Peyer's patch (tissue), 4 donors: Measurements from ENCODE around the gene HES4. TPM values are rescaled to one million over a fixed set of nuclear protein-coding genes. Genes with fewer than 3 reads are reported as not detected.
A peak's percentile ranks its signal among the peaks of the same experiment; 100 is the strongest.

Experiments
- DNase-seq, 3 donors: peaks; one replicate each; pipeline ENCODE4 v3.0.0-alpha.2; 2017 to 2019
- H3K27ac ChIP-seq, 4 donors: fragments of 200-600 bp; sonication (generic); one replicate each; pipeline ENCODE4 v1.5.1; 2016 to 2019
- H3K27me3 ChIP-seq, 2 donors: fragments of 200-600 bp; sonication (generic); one replicate each; pipeline ENCODE4 v1.5.1; 2019
- H3K36me3 ChIP-seq, 3 donors: fragments of 200-600 bp; sonication (generic); one replicate each; pipeline ENCODE4 v1.5.1; 2016 to 2019
- H3K4me1 ChIP-seq, 4 donors: fragments of 200-600 bp; sonication (generic); one replicate each; pipeline ENCODE4 v1.5.1; 2016 to 2019
- H3K4me3 ChIP-seq, 4 donors: fragments of 200-600 bp; sonication (generic); 1 replicate in 3 of 4; 2 replicates in 1 of 4; pipeline ENCODE4 v1.5.1; 2016 to 2019; ENCODE audit warnings: mild to moderate bottlenecking in 1 of 4
- H3K9me3 ChIP-seq, 4 donors: fragments of 200-600 bp; sonication (generic); one replicate each; pipeline ENCODE4 v1.5.1; 2016 to 2019; ENCODE audit warnings: mild to moderate bottlenecking in 1 of 4
- POLR2A ChIP-seq, 2 donors: fragments of 450-650 bp; IDR thresholded peaks; one replicate each; pipeline ENCODE4 v1.5.1; 2017; ENCODE audit warnings: antibody characterized with exemption in 2 of 2, mild to moderate bottlenecking in 2 of 2, moderate library complexity in 2 of 2
- total RNA-seq, 4 donors: library from RNA; depleted of rRNA; stranded (reverse); fragments of >200 nt; gene quantifications; one replicate each; pipeline ENCODE4 v1.1.0, GENCODE V29; 2016
- TF ChIP-seq, protein P1 (sequence below), 6 experiments: fragments of 450-650 bp in 4 of 6; fragments of 200-600 bp in 2 of 6; sonication (generic) in 1 of 6; IDR thresholded peaks; one replicate each; pipeline ENCODE4 v1.5.1; 2017 to 2019; ENCODE audit warnings: antibody characterized with exemption in 6 of 6, mild to moderate bottlenecking in 3 of 6, moderate library complexity in 1 of 6

HES4 gene
- total RNA-seq, 4 donors from 2014 or later: 3.9 to 12.4 (median 7.7) TPM

DNA sequence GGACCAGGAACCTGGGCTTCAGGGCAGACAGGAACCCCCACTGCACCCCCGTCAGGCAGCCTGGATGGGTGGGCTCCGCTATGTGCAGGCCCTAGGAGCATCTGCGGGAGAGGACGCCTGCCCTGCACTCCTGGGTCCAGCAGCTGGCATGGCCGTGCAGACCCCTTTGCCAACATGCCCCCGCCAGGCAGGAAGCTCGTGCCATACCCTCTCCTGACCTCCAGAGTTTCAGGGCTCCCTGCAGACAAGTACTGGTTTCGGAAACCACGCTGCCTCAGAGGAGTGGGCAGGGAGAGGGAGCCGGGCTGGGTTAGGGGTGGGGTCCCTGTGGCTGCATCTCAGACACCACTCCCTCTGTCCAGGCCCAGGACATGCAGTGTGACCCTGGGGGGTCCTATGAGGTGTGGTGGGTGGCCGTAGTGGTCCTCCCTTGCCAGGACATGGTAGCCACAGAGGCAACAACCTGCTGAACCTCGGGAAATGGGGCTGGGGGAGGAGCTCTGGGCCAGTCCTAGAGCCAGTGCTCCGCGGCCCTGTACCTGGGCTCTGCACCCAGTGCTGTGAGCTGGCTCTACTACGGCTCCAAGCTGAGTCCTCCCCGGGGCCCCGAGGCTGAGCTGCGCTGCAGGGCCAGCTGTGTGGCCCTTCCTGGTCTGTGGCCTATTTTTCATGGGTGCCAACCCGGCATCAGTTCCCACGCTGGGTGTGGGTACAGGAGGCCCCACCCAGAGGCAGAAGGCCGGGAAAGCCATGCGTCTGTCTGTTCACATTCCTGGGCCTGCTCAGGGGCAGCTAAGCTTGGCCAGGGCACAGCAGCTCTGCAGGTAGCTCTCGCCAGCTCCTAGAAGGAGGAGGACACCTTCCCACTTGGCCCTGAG lies 32.2 kb downstream of the HES4 start:
- no peak overlapping the region for H3K27ac ChIP-seq
- peaks cover 0 to 19% (median 11%) of the 10 kb centered on the region in 4 donors for H3K4me1 ChIP-seq
- peak overlapping the region in 2 of 4 donors; percentile 50 to 73 for H3K4me3 ChIP-seq
- H3K27me3 ChIP-seq: peaks cover 0 to 16% of the 10 kb centered on the region in 2 donors
- no peaks in the 10 kb centered on the region for H3K9me3 ChIP-seq
- TF ChIP-seq POLR2A (IDR thresholded peaks at IDR 0.05): no peak
- TF ChIP-seq, protein P1, sequence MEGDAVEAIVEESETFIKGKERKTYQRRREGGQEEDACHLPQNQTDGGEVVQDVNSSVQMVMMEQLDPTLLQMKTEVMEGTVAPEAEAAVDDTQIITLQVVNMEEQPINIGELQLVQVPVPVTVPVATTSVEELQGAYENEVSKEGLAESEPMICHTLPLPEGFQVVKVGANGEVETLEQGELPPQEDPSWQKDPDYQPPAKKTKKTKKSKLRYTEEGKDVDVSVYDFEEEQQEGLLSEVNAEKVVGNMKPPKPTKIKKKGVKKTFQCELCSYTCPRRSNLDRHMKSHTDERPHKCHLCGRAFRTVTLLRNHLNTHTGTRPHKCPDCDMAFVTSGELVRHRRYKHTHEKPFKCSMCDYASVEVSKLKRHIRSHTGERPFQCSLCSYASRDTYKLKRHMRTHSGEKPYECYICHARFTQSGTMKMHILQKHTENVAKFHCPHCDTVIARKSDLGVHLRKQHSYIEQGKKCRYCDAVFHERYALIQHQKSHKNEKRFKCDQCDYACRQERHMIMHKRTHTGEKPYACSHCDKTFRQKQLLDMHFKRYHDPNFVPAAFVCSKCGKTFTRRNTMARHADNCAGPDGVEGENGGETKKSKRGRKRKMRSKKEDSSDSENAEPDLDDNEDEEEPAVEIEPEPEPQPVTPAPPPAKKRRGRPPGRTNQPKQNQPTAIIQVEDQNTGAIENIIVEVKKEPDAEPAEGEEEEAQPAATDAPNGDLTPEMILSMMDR (IDR thresholded peaks at IDR 0.05): no peak
- no peak for DNase-seq
- H3K36me3 ChIP-seq: peaks cover 0 to 5% (median 0%) of the 10 kb centered on the region in 3 donors

DNA sequence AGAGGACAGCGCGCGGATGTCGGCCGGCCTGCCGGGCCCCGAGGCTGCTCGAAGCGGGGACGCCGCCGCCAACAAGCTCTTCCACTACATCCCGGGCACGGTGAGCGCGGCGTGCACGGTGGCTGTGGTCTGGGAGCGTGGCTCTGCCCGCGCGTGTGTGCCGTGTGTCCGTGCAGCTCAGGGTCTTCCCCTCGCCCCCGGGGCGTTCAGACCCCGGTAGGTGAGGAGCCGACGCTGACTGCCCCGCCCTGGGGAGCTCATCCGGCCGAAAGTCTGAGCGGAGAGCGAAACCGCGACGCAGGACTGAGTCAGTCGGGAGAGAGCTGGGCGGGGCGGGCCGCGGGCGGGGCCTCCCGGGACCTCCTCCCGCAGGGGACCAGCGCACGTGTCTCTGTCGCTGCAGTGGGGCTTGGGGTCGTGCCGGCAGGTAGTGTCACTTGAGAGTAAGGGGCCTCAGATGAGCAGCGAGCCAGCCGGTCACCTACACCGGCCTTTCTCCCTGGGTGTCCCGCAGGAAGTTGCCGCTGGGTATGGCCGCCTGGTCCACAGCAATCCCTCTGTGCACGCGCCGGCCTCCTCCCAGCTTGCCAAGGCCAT lies 33.1 kb downstream of the HES4 start:
- Histone ChIP-seq H3K27ac (peak overlapping the region; percentile 69 to 79 (median 76)), H3K27me3 (peaks cover 0 to 11% of the 10 kb centered on the region in 2 donors), H3K9me3 (no peaks in the 10 kb centered on the region), H3K4me1 (peaks cover 0 to 20% (median 12%) of the 10 kb centered on the region in 4 donors), H3K36me3 (peaks cover 0 to 10% (median 0%) of the 10 kb centered on the region in 3 donors), H3K4me3 (peak overlapping the region; percentile 50 to 73 (median 55))
- DNase-seq: peak; percentile 81 to 92 (median 84)
- TF ChIP-seq, protein P1 (IDR thresholded peaks at IDR 0.05): no peak
- peak in 1 of 2 donors; percentile 20 for TF ChIP-seq POLR2A (IDR thresholded peaks at IDR 0.05)

DNA sequence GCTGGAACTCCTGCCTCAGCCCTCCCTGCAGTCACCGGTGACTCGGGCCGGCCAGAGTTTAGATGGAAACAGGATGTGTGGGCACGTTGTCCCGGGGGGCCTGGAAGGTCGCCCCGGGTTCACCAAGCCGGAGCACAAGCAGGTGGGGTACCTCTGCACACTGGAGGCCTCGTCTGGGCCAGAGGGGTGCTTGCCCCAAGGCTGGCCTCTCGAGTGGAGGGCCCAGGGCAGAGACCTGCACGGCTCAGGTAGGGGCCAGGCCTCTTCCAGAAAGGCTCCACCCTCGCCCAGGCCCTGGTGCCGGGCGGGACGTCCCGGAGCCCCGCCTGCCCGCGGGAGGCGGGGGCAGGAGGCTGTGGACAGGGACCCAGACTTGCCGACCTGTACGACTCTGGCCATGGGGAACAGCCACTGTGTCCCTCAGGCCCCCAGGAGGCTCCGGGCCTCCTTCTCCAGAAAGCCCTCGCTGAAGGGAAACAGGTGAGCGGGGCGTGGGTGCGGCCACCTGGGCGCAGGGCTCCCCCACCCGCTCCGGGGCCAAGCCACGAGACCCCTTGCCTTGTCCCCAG lies 33.7 kb downstream of the HES4 start, which contains the start of gene PLEKHN1:
Gene PLEKHN1, plus strand, starts transcription at position 348 of the 569 bp plus-strand sequence. Its CDS starts 50 bp downstream, at position 398.
- peak in 2 of 3 donors; percentile 38 to 65 for DNase-seq
- H3K27me3 ChIP-seq: peaks cover 0 to 5% of the 10 kb centered on the region in 2 donors

DNA sequence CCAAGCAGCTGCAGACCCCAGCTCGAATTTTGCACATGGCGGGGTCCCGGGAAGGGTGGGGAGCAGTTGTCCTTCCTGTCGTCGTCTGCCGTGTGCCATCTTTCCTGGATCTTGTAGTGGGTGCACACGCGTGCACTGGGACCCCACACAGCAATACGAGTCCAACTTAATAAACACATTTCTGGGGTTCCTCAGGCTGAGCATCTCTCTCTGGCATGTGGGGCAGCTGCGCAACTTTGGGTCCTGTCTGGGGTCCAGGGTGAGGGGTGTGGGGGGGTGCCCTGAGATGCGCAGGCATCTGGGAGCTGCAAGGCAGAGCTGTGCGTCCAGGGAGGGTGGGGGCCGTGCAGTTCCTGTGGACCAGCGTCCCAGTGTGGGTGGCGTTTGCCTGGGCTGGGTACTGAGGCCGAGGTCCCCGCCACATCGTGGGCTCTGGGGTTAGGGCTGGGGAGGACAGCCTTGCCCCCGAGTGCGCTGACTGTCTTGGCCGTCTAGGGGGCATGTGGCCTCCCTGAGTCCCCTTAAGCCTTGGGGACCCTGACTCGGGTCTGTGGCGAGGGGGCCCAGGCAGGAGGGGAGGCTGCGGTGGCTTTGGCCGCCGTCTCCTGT lies 34.3 kb downstream of the HES4 start:
- TF ChIP-seq, protein P1 (IDR thresholded peaks at IDR 0.05): no peak
- no peak for TF ChIP-seq POLR2A (IDR thresholded peaks at IDR 0.05)
- Histone ChIP-seq H3K4me3 (peak overlapping the region in 1 of 4 donors; percentile 50), H3K4me1 (peaks cover 0 to 30% (median 15%) of the 10 kb centered on the region in 4 donors), H3K36me3 (peaks cover 0 to 10% (median 0%) of the 10 kb centered on the region in 3 donors), H3K27ac (peak overlapping the region; percentile 69 to 79 (median 76)), H3K9me3 (no peaks in the 10 kb centered on the region), H3K27me3 (peaks cover 0 to 2% of the 10 kb centered on the region in 2 donors)
- no peak for DNase-seq

More for the DNA sequence above, 33.7 kb downstream of the HES4 start, which contains the start of gene PLEKHN1:
- Histone ChIP-seq H3K36me3 (peaks cover 0 to 10% (median 0%) of the 10 kb centered on the region in 3 donors), H3K4me3 (peak within 1 kb of the TSS; percentile 50 to 73 (median 55)), H3K9me3 (no peaks in the 10 kb centered on the region), H3K27ac (peak within 1 kb of the TSS; percentile 69 to 79 (median 76)), H3K4me1 (peaks cover 0 to 26% (median 15%) of the 10 kb centered on the region in 4 donors)
- no peak for TF ChIP-seq POLR2A (IDR thresholded peaks at IDR 0.05)
- TF ChIP-seq, protein P1 (IDR thresholded peaks at IDR 0.05): no peak
